RWPE1 (cell line): ENCODE results near the gene PRR33.
"Not testable (repeated sequence)": the region's sequence is repeated elsewhere in the genome, so short reads cannot be mapped to it uniquely, and the experiment has no call there.

Source experiments
- CTCF ChIA-PET: fragments of 350-600 bp; sonication (Branson Sonifier 250); formaldehyde crosslinking; extraction: SDS; loops from one replicate; lab custom pipeline; 2021; lab: Yijun Ruan, JAX
- POLR2A ChIA-PET: fragments of 400-600 bp; formaldehyde crosslinking; extraction: SDS; loops from one replicate; lab custom pipeline; 2020; ENCODE audit warnings: antibody characterized with exemption; ENCODE audit not compliant: low non-redundant PET; lab: Yijun Ruan, JAX
- DNase-seq: peaks from one replicate; pipeline ENCODE4 v3.0.0; 2012; ENCODE audit warnings: low spot score
- H3K27ac ChIP-seq: fragments of 450-650 bp; 2 replicates; pipeline ENCODE4 v1.5.1; 2017
- TF ChIP-seq, protein P1 (sequence below): fragments of 450-650 bp; conservative IDR thresholded peaks from 2 replicates; pipeline ENCODE4 v1.5.1; 2017; ENCODE audit warnings: low read depth, mild to moderate bottlenecking

Gene PRR33

GRCh38 chr11:1891831-1892115 is at the start of gene PRR33:
Gene PRR33, minus strand, starts transcription at chr11:1891895. Its CDS starts 1,311 bp downstream, at chr11:1890584.
- ChIA-PET CTCF (interaction anchor here (0.5 to 1.8 kb wide), 2 partner anchors 9 to 55 kb away, joined by 5 to 6 read pairs; no protein-coding TSS in a partner anchor), POLR2A (no interaction called here)
- DNase-seq = no peak
- peak within 1 kb of the TSS; percentile 72 for H3K27ac ChIP-seq
- TF ChIP-seq, protein P1, sequence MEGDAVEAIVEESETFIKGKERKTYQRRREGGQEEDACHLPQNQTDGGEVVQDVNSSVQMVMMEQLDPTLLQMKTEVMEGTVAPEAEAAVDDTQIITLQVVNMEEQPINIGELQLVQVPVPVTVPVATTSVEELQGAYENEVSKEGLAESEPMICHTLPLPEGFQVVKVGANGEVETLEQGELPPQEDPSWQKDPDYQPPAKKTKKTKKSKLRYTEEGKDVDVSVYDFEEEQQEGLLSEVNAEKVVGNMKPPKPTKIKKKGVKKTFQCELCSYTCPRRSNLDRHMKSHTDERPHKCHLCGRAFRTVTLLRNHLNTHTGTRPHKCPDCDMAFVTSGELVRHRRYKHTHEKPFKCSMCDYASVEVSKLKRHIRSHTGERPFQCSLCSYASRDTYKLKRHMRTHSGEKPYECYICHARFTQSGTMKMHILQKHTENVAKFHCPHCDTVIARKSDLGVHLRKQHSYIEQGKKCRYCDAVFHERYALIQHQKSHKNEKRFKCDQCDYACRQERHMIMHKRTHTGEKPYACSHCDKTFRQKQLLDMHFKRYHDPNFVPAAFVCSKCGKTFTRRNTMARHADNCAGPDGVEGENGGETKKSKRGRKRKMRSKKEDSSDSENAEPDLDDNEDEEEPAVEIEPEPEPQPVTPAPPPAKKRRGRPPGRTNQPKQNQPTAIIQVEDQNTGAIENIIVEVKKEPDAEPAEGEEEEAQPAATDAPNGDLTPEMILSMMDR = no peak

- H3K27ac ChIP-seq, DNase-seq, POLR2A ChIA-PET, CTCF ChIA-PET: not testable (repeated sequence)
These were observed 48.1 kb upstream of the PRR33 start for GRCh38 chr11:1939788-1940187.

GRCh38 chr11:1939006-1939625 is 47.4 kb upstream of the PRR33 start:
- CTCF ChIA-PET = interaction anchor here (0.9 kb wide), 1 partner anchor 245 kb away, joined by 3 read pairs; no protein-coding TSS in a partner anchor
- no peak for DNase-seq
- TF ChIP-seq, protein P1 = no peak
- peak overlapping the region; percentile 43 for H3K27ac ChIP-seq
- POLR2A ChIA-PET = no interaction called here

DNA sequence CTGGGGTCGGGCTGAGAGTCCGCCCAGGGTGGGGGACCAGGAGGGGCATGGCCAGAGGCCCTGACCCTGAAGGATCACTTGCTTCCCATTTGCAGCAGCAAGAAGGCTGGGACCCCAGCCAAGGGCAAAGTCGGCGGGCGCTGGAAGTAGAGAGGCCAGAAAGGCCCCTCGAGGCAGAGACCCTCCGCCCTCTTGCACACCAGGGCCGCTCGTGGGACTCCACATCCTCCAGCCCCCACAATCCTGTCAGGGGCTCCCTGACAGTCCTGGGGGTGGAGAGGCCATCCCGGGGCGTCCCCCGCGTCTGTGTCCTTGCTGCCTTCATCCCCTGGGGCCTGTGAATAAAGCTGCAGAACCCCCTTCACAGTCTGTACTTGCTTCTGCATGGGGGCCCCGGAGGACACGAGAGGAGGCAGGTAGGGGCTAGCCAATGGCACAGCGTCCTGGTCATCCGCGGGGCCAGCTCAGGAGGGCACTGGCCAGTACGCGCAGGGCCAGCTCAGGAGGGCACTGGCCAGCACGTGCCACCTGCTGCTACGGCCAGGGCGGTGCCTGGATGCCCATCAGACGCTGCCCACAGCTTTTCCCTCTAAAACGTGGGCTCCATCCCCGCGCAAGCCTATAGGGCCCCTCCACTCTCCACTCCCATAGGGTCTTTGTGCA is 46.8 kb upstream of the PRR33 start:
- DNase-seq = no peak
- ChIA-PET POLR2A (no interaction called here), CTCF (interaction anchor here (0.9 kb wide), 1 partner anchor 244 kb away, joined by 3 read pairs; no protein-coding TSS in a partner anchor)
- TF ChIP-seq, protein P1 = no peak
- no peak overlapping the region; the same call in 1 of the 2 replicates for H3K27ac ChIP-seq

DNA sequence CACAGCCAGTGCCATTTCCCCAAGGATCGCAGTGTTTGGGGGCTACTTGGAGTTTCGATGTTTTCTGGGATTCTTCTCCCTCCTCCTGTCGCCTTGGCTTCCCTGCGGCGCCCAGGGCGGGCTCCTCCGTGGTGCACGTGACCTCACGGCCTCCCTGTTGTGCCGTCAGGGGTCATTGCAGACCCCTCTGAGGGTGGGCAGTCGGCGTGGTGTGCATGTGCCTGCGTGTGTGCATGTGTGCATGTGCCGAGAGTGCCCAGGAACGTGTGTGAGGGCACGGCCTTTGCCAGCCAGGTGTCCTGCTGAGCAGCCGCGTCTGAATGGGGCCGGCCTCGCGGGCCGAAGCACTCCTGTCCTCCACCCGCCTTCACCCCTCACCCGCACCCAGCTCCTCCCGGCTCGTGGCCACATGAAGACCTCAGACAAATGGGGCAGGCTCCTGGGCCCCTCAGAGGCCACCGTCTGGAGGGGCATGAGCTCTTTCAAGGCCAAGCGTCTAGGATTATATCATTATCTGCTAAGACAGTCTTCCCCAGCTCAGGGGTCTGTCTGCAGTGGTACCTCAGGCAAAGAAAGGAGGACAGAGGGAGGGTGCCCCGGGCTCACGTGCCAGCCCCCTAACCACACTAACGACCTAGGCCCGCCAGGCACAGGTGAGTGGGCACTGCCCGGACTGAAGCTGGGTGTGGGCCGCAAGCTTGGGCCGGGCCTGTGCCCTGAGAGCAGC is 46.1 kb upstream of the PRR33 start:
- no peak overlapping the region for H3K27ac ChIP-seq
- DNase-seq = no peak
- TF ChIP-seq, protein P1 = no peak
- ChIA-PET CTCF (interaction anchor here (0.9 kb wide), 1 partner anchor 244 kb away, joined by 3 read pairs; no protein-coding TSS in a partner anchor), POLR2A (no interaction called here)

DNA sequence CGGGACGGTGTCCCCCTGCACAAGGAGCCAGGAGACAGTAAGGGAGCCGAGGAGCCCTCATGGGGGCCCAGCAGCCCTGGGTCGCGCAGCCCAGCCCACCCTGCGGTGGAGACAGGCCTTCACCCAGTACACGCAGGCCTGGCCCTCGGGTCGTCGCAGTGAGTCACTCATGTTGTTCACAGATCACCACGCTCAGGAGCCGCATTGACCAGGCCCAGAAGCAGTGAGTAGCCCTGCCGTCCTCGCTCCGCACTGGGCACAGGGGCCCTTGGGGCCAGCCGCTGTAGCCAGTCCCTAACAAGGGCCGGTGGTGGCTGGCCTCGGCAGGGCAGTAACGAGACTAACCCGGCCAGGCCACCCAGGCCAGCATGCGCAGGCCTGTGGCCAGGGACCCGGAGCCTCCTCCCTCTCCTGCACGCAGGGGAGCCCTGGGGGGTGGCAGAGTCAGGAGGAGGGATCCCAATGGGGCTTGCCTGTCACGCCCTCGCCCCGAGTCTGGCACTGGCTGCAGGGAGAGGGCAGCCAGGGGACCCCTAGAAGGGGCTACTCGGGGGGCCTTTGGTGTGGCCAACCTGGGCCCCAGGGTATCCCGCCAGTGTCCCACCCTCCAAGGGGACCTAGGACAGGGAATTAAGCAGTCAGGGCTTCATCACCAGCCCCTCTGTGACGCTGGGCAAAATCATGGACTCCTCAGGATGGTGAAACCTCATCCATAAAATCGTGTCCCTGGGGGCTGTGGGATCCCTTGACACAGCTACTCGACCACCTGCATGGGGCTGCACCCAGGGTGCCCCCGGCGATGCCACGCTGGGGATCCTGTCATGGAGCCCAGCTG is 45.3 kb upstream of the PRR33 start:
- ChIA-PET CTCF (interaction anchor here (0.5 to 0.6 kb wide), 2 partner anchors 24 to 733 kb away, joined by 3 to 4 read pairs; no protein-coding TSS in a partner anchor), POLR2A (no interaction called here)
- H3K27ac ChIP-seq = no peak overlapping the region
- TF ChIP-seq, protein P1 = no peak
- DNase-seq = no peak
